Choroid plexus epithelial cell (primary cell): Measurements from ENCODE around the gene DDX24.

Experiments used
- DNase-seq: peaks from one replicate; pipeline ENCODE4 v3.0.0-alpha.2; 2010; ENCODE audit warnings: low read depth
- H3K4me3 ChIP-seq: 2 replicates; pipeline ENCODE4 v1.5.1; 2011; ENCODE audit warnings: low read depth, mild to moderate bottlenecking, control low read depth, low read length, moderate library complexity
- CTCF ChIP-seq: conservative IDR thresholded peaks from 2 replicates; pipeline ENCODE4 v1.5.1; 2011; ENCODE audit warnings: low read depth, mild to moderate bottlenecking, control low read depth, inconsistent platforms, low read length, moderate library complexity

DDX24 gene

GRCh38 chr14:94027566-94028449 is 53.2 kb downstream of the DDX24 start:
- TF ChIP-seq CTCF, result no peak
- no peak overlapping the region for H3K4me3 ChIP-seq

GRCh38 chr14:94026889-94027469 is 54.0 kb downstream of the DDX24 start:
- no peak for TF ChIP-seq CTCF
- DNase-seq, result no peak
- peak overlapping the region; percentile 76 for H3K4me3 ChIP-seq

More at GRCh38 chr14:94027566-94028449, 53.2 kb downstream of the DDX24 start:
- DNase-seq, result no peak

GRCh38 chr14:94026173-94026888 is 54.7 kb downstream of the DDX24 start, which contains the start of gene OTUB2:
Gene OTUB2 (plus strand): TSS chr14:94026340. CDS start chr14:94026538, 198 bp downstream.
- TF ChIP-seq CTCF, result no peak
- peak; percentile 99 for DNase-seq
- peak within 1 kb of the TSS; percentile 76 for H3K4me3 ChIP-seq

GRCh38 chr14:94025720-94026119 is 55.3 kb downstream of the DDX24 start:
- H3K4me3 ChIP-seq, result no peak overlapping the region
- DNase-seq, result no peak
- no peak for TF ChIP-seq CTCF

GRCh38 chr14:94024549-94024948 is 56.5 kb downstream of the DDX24 start:
- TF ChIP-seq CTCF, result no peak
- H3K4me3 ChIP-seq, result no peak overlapping the region
- no peak for DNase-seq

GRCh38 chr14:94022532-94023411 is 58.2 kb downstream of the DDX24 start:
- no peak for DNase-seq
- TF ChIP-seq CTCF, result no peak
- H3K4me3 ChIP-seq, result no peak overlapping the region
